Gastroesophageal sphincter (tissue), 4 donors: Measurements from ENCODE around the gene GALK2. TPM values are rescaled to one million over a fixed set of nuclear protein-coding genes. Genes with fewer than 3 reads are reported as not detected.

Experiments
- ATAC-seq: fragments of 150-250 bp; one replicate; pipeline ENCODE4 v1.9.1; 2016; ENCODE audit warnings: mild to moderate bottlenecking, moderate library complexity
- H3K27ac ChIP-seq, 4 donors: fragments of 200-600 bp; sonication (generic) in 3 of 4; 1 replicate in 3 of 4; 2 replicates in 1 of 4; pipeline ENCODE4 v1.5.1; 2016 to 2019
- H3K27me3 ChIP-seq: fragments of 200-600 bp; sonication (generic); one replicate; pipeline ENCODE4 v1.5.1; 2019
- H3K36me3 ChIP-seq, 2 donors: fragments of 200-600 bp; sonication (generic); one replicate each; pipeline ENCODE4 v1.5.1; 2019; ENCODE audit warnings: control low read depth in 1 of 2
- H3K4me1 ChIP-seq, 3 donors: fragments of 200-600 bp; sonication (generic); 1 replicate in 2 of 3; 2 replicates in 1 of 3; pipeline ENCODE4 v1.5.1; 2016 to 2019; ENCODE audit warnings: control low read depth in 2 of 3
- H3K4me3 ChIP-seq, 2 donors: fragments of 200-600 bp; sonication (generic); one replicate each; pipeline ENCODE4 v1.5.1; 2019; ENCODE audit warnings: mild to moderate bottlenecking in 1 of 2, moderate library complexity in 1 of 2
- H3K9me3 ChIP-seq, 3 donors: fragments of 200-600 bp; sonication (generic); one replicate each; pipeline ENCODE4 v1.5.1; 2017 to 2019; ENCODE audit warnings: control low read depth in 2 of 3
- EP300 ChIP-seq: sonication (generic); formaldehyde crosslinking; IDR thresholded peaks from one replicate; pipeline ENCODE4 v1.6.1; 2017; ENCODE audit warnings: antibody characterized with exemption, mild to moderate bottlenecking
- POLR2A ChIP-seq, 2 donors: fragments of 450-650 bp; IDR thresholded peaks; one replicate each; pipeline ENCODE4 v1.6.1; 2017; ENCODE audit warnings: antibody characterized with exemption in 2 of 2, mild to moderate bottlenecking in 2 of 2, moderate library complexity in 1 of 2
- POLR2AphosphoS5 ChIP-seq: sonication (generic); formaldehyde crosslinking; IDR thresholded peaks from one replicate; pipeline ENCODE4 v1.6.1; 2017; ENCODE audit warnings: antibody characterized with exemption
- WGBS, 2 donors: methylation state at CpG; one replicate each; pipeline ENCODE4 v1.1.5; 2018; ENCODE audit warnings: low coverage in 1 of 2; 5-methylcytosine and 5-hydroxymethylcytosine counted together
- total RNA-seq, 4 donors: library from RNA; depleted of rRNA; stranded (reverse); fragments of >200 nt; gene quantifications; one replicate each; pipeline ENCODE4 v1.1.0, GENCODE V29; 2016
- TF ChIP-seq, protein P1 (sequence below), 4 experiments: fragments of 200-600 bp in 2 of 4; fragments of 450-650 bp in 2 of 4; sonication (generic) in 1 of 4; IDR thresholded peaks; one replicate each; pipeline ENCODE4 v1.5.1; 2017 to 2019; ENCODE audit warnings: antibody characterized with exemption in 4 of 4, mild to moderate bottlenecking in 2 of 4, moderate library complexity in 2 of 4

GALK2 gene
- total RNA-seq, 4 donors from 2014 or later, result 30.0 to 54.8 (median 43.8) TPM

- no peak for TF ChIP-seq POLR2AphosphoS5
- TF ChIP-seq, protein P1, sequence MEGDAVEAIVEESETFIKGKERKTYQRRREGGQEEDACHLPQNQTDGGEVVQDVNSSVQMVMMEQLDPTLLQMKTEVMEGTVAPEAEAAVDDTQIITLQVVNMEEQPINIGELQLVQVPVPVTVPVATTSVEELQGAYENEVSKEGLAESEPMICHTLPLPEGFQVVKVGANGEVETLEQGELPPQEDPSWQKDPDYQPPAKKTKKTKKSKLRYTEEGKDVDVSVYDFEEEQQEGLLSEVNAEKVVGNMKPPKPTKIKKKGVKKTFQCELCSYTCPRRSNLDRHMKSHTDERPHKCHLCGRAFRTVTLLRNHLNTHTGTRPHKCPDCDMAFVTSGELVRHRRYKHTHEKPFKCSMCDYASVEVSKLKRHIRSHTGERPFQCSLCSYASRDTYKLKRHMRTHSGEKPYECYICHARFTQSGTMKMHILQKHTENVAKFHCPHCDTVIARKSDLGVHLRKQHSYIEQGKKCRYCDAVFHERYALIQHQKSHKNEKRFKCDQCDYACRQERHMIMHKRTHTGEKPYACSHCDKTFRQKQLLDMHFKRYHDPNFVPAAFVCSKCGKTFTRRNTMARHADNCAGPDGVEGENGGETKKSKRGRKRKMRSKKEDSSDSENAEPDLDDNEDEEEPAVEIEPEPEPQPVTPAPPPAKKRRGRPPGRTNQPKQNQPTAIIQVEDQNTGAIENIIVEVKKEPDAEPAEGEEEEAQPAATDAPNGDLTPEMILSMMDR (IDR thresholded peaks at IDR 0.05), result no peak
- no peak for TF ChIP-seq EP300
- TF ChIP-seq POLR2A (IDR thresholded peaks at IDR 0.05), result no peak
- WGBS, 2 donors, result 70% methylated on average over 3 of the region's 3 CpGs; no CpG with 5 or more reads in 1 of the 2 donors
- no peaks in the 10 kb centered on the region for H3K4me1 ChIP-seq
- H3K9me3 ChIP-seq, result no peaks in the 10 kb centered on the region
- H3K4me3 ChIP-seq, result no peak overlapping the region
- H3K27ac ChIP-seq, result no peak overlapping the region
- no peak for ATAC-seq
- H3K27me3 ChIP-seq, result no peaks in the 10 kb centered on the region
- peaks cover 4 to 97% of the 10 kb centered on the region in 2 donors for H3K36me3 ChIP-seq
These were observed 38.6 kb upstream of the GALK2 start for GRCh38 chr15:49131403-49131802.

DNA sequence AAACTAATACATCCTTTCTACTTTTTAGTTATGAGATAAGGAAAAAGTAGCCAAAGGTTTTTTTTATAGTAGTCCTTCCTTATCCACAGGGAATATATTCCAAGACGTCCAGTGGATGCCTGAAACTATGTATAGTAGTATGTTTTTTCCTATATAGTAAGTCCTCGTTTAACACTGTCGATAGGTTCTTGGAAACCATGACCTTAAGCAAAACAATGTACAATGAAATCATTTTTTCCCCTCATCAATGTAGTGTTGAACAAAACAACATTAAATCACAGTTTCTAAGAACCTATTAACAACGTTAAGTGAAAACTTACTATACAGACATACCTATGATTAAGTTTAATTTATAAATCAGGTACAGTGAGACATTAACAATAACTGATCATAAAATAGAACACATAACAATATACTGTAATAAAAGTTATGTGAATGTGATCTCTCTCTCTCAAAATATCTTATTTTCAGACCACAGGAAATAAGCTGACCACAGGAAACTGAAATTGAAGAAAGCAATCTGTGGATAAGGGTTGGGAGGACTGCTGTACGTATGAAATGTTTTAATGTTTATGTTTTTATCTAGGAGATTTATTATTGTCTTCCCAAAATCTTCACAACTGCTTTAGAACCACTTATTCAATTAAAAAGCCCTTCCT is 35.2 kb upstream of the GALK2 start:
- Histone ChIP-seq H3K4me3 (no peak overlapping the region), H3K27ac (no peak overlapping the region), H3K9me3 (no peaks in the 10 kb centered on the region), H3K27me3 (no peaks in the 10 kb centered on the region), H3K36me3 (peaks cover 4 to 98% of the 10 kb centered on the region in 2 donors), H3K4me1 (no peaks in the 10 kb centered on the region)
- TF ChIP-seq, protein P1 (IDR thresholded peaks at IDR 0.05), result no peak
- TF ChIP-seq POLR2AphosphoS5 (no peak), POLR2A (IDR thresholded peaks at IDR 0.05) (no peak), EP300 (no peak)
- WGBS, 2 donors, result 57 to 62% methylated on average over 5 of the region's 5 CpGs
- no peak for ATAC-seq

DNA sequence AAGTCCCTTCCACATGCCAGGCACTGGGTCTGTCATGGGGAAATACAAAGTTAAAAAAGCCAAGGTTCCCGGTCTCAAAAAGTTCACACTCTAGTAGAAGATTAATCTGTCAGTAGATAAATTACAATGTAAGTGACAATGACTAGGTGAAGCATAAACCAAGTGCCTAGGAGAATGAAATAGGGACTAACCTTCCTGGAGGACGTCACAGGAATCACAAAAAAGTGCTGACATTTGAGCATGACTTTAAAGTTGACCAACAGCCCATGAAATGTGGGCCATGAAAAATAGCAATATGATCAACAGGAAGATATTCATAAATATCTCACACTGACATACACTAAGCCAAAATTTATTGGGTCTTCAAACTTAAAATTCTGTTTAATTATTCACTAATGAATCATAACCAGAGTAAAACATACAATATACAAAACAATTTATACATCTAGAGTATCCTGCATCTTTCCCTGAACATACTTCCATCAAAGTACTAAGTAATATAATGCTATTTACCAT is 34.6 kb upstream of the GALK2 start:
- H3K4me3 ChIP-seq, result no peak overlapping the region
- H3K27me3 ChIP-seq, result no peaks in the 10 kb centered on the region
- H3K9me3 ChIP-seq, result no peaks in the 10 kb centered on the region
- TF ChIP-seq EP300, result no peak
- TF ChIP-seq, protein P1 (IDR thresholded peaks at IDR 0.05), result no peak
- no peak for TF ChIP-seq POLR2AphosphoS5
- no peak for TF ChIP-seq POLR2A (IDR thresholded peaks at IDR 0.05)
- no peak overlapping the region for H3K27ac ChIP-seq
- no peaks in the 10 kb centered on the region for H3K4me1 ChIP-seq
- peaks cover 4 to 98% of the 10 kb centered on the region in 2 donors for H3K36me3 ChIP-seq
- WGBS, 2 donors, result 11 to 46% methylated on average over 1 to 2 of the region's 2 CpGs
- ATAC-seq, result no peak

GRCh38 chr15:49135911-49136310 is 34.1 kb upstream of the GALK2 start:
- H3K9me3 ChIP-seq, result no peaks in the 10 kb centered on the region
- H3K27me3 ChIP-seq, result no peaks in the 10 kb centered on the region
- H3K27ac ChIP-seq, result no peak overlapping the region
- no peak for TF ChIP-seq EP300
- TF ChIP-seq, protein P1 (IDR thresholded peaks at IDR 0.05), result no peak
- no peak for TF ChIP-seq POLR2A (IDR thresholded peaks at IDR 0.05)
- no peak for TF ChIP-seq POLR2AphosphoS5
- WGBS, 2 donors, result 73 to 92% methylated on average over 3 of the region's 3 CpGs
- no peak for ATAC-seq
- peaks cover 0 to 98% of the 10 kb centered on the region in 2 donors for H3K36me3 ChIP-seq
- H3K4me3 ChIP-seq, result no peak overlapping the region
- no peaks in the 10 kb centered on the region for H3K4me1 ChIP-seq

GRCh38 chr15:49137861-49138260 is 32.2 kb upstream of the GALK2 start:
- Histone ChIP-seq H3K4me1 (no peaks in the 10 kb centered on the region), H3K4me3 (no peak overlapping the region)
- WGBS, 2 donors, result 78 to 96% methylated on average over 2 of the region's 2 CpGs

More at GRCh38 chr15:49137861-49138260, 32.2 kb upstream of the GALK2 start:
- no peak for TF ChIP-seq EP300
- TF ChIP-seq, protein P1 (IDR thresholded peaks at IDR 0.05), result no peak
- no peak for TF ChIP-seq POLR2AphosphoS5
- TF ChIP-seq POLR2A (IDR thresholded peaks at IDR 0.05), result no peak
- ATAC-seq, result no peak
- Histone ChIP-seq H3K27me3 (no peaks in the 10 kb centered on the region), H3K27ac (no peak overlapping the region), H3K36me3 (peaks cover under 1 to 100% of the 10 kb centered on the region in 2 donors), H3K9me3 (no peaks in the 10 kb centered on the region)
